ENCODE results near the gene KIAA1191. TPM values are rescaled to one million over a fixed set of nuclear protein-coding genes. Genes with fewer than 3 reads are reported as not detected.

Gene KIAA1191
- total RNA-seq, 1 experiment from 2014 or later, result 99.0 TPM

GRCh38 chr5:176337913-176338312, 23.7 kb downstream of the KIAA1191 start:
- ChIA-PET RAD21 (ENCODE audit: low non-redundant PET in 1 of 2, low total read pairs in 2 of 2, uncharacterized antibody in 2 of 2, unreplicated experiment in 2 of 2) (no interaction called here), CTCF (no interaction called here), POLR2A (no interaction called here)
- Histone ChIP-seq H3K27me3 (ENCODE audit: insufficient read depth, low read length) (no peaks in the 10 kb centered on the region), H3K36me3 (ENCODE audit: control insufficient read depth in 1 of 2, insufficient read depth in 2 of 2, low read length in 2 of 2) (no peaks in the 10 kb centered on the region), H3K79me2 (ENCODE audit: insufficient read depth, low read length) (no peaks in the 10 kb centered on the region), H3K4me1 (ENCODE audit: control insufficient read depth in 1 of 2, insufficient read depth in 2 of 2, low read length in 2 of 2) (no peaks in the 10 kb centered on the region), H3K9me2 (ENCODE audit: insufficient read depth) (no peaks in the 10 kb centered on the region), H3K4me2 (ENCODE audit: low read length) (no peak overlapping the region), H3K27ac (ENCODE audit: low read depth, low read length) (no peak overlapping the region), H4K20me1 (ENCODE audit: insufficient read depth) (no peaks in the 10 kb centered on the region), H3K9me3 (ENCODE audit: control insufficient read depth in 1 of 2, insufficient read depth in 1 of 2, low read depth in 1 of 2, low read length in 2 of 2) (no peaks in the 10 kb centered on the region), H3K9ac (ENCODE audit: low read length) (no peak overlapping the region), H2AFZ (ENCODE audit: low read depth, low read length, poor library complexity, severe bottlenecking) (no peak overlapping the region), H3K4me3 (replicated peaks in 1 of 2; ENCODE audit: low read depth in 1 of 2, low read length in 2 of 2) (no peak overlapping the region)
- ATAC-seq, result no peak
- no peak for TF ChIP-seq SIN3A (IDR thresholded peaks at IDR 0.05; ENCODE audit: low read depth)
- TF ChIP-seq, protein P1, sequence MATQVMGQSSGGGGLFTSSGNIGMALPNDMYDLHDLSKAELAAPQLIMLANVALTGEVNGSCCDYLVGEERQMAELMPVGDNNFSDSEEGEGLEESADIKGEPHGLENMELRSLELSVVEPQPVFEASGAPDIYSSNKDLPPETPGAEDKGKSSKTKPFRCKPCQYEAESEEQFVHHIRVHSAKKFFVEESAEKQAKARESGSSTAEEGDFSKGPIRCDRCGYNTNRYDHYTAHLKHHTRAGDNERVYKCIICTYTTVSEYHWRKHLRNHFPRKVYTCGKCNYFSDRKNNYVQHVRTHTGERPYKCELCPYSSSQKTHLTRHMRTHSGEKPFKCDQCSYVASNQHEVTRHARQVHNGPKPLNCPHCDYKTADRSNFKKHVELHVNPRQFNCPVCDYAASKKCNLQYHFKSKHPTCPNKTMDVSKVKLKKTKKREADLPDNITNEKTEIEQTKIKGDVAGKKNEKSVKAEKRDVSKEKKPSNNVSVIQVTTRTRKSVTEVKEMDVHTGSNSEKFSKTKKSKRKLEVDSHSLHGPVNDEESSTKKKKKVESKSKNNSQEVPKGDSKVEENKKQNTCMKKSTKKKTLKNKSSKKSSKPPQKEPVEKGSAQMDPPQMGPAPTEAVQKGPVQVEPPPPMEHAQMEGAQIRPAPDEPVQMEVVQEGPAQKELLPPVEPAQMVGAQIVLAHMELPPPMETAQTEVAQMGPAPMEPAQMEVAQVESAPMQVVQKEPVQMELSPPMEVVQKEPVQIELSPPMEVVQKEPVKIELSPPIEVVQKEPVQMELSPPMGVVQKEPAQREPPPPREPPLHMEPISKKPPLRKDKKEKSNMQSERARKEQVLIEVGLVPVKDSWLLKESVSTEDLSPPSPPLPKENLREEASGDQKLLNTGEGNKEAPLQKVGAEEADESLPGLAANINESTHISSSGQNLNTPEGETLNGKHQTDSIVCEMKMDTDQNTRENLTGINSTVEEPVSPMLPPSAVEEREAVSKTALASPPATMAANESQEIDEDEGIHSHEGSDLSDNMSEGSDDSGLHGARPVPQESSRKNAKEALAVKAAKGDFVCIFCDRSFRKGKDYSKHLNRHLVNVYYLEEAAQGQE (IDR thresholded peaks at IDR 0.05; ENCODE audit: low read depth), result no peak
- no peak for TF ChIP-seq FOSL1 (IDR thresholded peaks at IDR 0.05; ENCODE audit: low read depth)
- TF ChIP-seq ZBTB33 (IDR thresholded peaks at IDR 0.05; ENCODE audit: extremely low read depth, insufficient replicate concordance, low read length), result no peak
- TF ChIP-seq CEBPB (IDR thresholded peaks at IDR 0.05; ENCODE audit: low read depth), result no peak
- TF ChIP-seq EZH2 (IDR thresholded peaks at IDR 0.05), result no peak
- TF ChIP-seq, protein P2, sequence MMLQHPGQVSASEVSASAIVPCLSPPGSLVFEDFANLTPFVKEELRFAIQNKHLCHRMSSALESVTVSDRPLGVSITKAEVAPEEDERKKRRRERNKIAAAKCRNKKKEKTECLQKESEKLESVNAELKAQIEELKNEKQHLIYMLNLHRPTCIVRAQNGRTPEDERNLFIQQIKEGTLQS (IDR thresholded peaks at IDR 0.05), result no peak
- no peak for TF ChIP-seq ELF1 (IDR thresholded peaks at IDR 0.05; ENCODE audit: borderline replicate concordance, low read depth)
- TF ChIP-seq TCF7L2 (IDR thresholded peaks at IDR 0.05; ENCODE audit: borderline replicate concordance, extremely low read depth, insufficient read depth, insufficient read length), result no peak
- no peak for TF ChIP-seq RAD21 (IDR thresholded peaks at IDR 0.05; ENCODE audit: low read depth)
- no peak for TF ChIP-seq POLR2AphosphoS5 (IDR thresholded peaks at IDR 0.05; ENCODE audit: low read depth, low read length)
- no peak for TF ChIP-seq JUND (IDR thresholded peaks at IDR 0.05)
- TF ChIP-seq ZFX (IDR thresholded peaks at IDR 0.05), result no peak
- no peak for TF ChIP-seq EGR1 (IDR thresholded peaks at IDR 0.05; ENCODE audit: low read depth)
- TF ChIP-seq SP1 (IDR thresholded peaks at IDR 0.05; ENCODE audit: low read depth), result no peak
- no peak for TF ChIP-seq CTCF (IDR thresholded peaks at IDR 0.05 in 2 of 3, conservative IDR thresholded peaks at IDR 0.05 in 1 of 3; ENCODE audit: borderline replicate concordance in 1 of 3, insufficient read depth in 1 of 3, low read depth in 2 of 3, low read length in 2 of 3)
- no peak for TF ChIP-seq POLR2A (IDR thresholded peaks at IDR 0.05; ENCODE audit: borderline replicate concordance, extremely low read depth, insufficient read depth, insufficient read length)
- no TSS peak for BruUV-seq (replicated peaks)
- intact Hi-C loops (cut with micrococcal nuclease), result no loop called here
- no peak for DNase-seq (ENCODE audit: low read depth, low spot score)
